Large intestine (tissue), 3 donors: ENCODE data around the gene ZNF783. TPM values are rescaled to one million over a fixed set of nuclear protein-coding genes. Genes with fewer than 3 reads are reported as not detected.
"Not testable (repeated sequence)": the region's sequence is repeated elsewhere in the genome, so short reads cannot be mapped to it uniquely, and the experiment has no call there.

Experiments used
- DNase-seq, 2 donors: peaks; one replicate each; pipeline versions ENCODE4 v3.0.0 to v3.0.0-alpha.2; 2013
- H3K27ac ChIP-seq: one replicate; pipeline ENCODE4 v1.5.1; 2013; ENCODE audit warnings: low read length
- H3K27me3 ChIP-seq: 2 replicates; pipeline ENCODE4 v1.6.1; 2013; ENCODE audit warnings: low read length; ENCODE audit not compliant: control insufficient read depth, insufficient read depth
- H3K36me3 ChIP-seq: 2 replicates; pipeline ENCODE4 v1.6.1; 2013; ENCODE audit warnings: low read length; ENCODE audit not compliant: control insufficient read depth, insufficient read depth
- H3K4me1 ChIP-seq: one replicate; pipeline ENCODE4 v1.6.1; 2013; ENCODE audit warnings: low read length; ENCODE audit not compliant: control insufficient read depth, insufficient read depth
- H3K4me3 ChIP-seq: one replicate; pipeline ENCODE4 v1.5.1; 2013; ENCODE audit warnings: low read length
- H3K9me3 ChIP-seq: one replicate; pipeline ENCODE4 v1.6.1; 2013; ENCODE audit warnings: mild to moderate bottlenecking, low read depth, low read length, moderate library complexity; ENCODE audit not compliant: control insufficient read depth
- WGBS: methylation state at CpG from one replicate; pipeline ENCODE4 v1.1.5; 2013; ENCODE audit warnings: low lambda C conversion rate; ENCODE audit not compliant: insufficient coverage; 5-methylcytosine and 5-hydroxymethylcytosine counted together
- polyA plus RNA-seq: library from polyadenylated mRNA; unstranded; fragments of 120-200 nt; gene quantifications from one replicate; pipeline ENCODE4 v1.2.1, GENCODE V29; 2013

The ZNF783 gene
- polyA plus RNA-seq, 1 donor: 12.1 TPM

DNA sequence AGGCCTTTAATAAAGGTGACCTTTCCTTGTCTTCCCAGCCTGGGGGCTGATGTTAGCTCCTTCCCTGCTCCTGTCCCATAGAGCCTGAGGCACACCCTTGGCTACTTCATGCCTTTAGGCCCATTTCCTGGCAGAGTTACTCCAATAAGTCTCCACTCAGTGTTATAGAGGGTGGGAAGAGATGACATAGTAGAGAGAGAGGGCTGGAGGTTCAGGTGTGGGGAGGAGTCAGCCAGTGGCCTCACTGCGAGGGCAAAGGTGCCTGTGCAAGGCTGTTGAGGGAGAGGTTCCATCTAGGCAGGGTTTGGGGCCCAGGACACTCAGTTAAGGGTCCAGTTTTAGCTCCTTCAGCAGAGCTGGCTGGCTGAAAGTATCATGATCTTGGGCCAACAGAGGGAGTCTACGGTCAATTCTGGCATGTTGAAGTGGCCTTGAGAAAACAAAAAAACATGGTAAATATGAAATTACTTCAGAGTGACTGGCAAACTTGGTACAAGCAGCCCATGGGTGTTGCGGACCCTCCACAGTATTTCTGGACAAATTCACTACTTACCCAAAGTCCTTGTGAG is 67.9 kb downstream of the ZNF783 start:
- H3K36me3 ChIP-seq: no peaks in the 10 kb centered on the region
- peak; percentile 72 to 77 for DNase-seq
- peaks cover 3% of the 10 kb centered on the region for H3K9me3 ChIP-seq
- H3K4me3 ChIP-seq: no peak overlapping the region
- peaks cover 18% of the 10 kb centered on the region for H3K4me1 ChIP-seq
- H3K27ac ChIP-seq: peak overlapping the region; percentile 75
- no CpG with 5 or more reads among the region's 3 CpGs for WGBS
- no peaks in the 10 kb centered on the region for H3K27me3 ChIP-seq

DNA sequence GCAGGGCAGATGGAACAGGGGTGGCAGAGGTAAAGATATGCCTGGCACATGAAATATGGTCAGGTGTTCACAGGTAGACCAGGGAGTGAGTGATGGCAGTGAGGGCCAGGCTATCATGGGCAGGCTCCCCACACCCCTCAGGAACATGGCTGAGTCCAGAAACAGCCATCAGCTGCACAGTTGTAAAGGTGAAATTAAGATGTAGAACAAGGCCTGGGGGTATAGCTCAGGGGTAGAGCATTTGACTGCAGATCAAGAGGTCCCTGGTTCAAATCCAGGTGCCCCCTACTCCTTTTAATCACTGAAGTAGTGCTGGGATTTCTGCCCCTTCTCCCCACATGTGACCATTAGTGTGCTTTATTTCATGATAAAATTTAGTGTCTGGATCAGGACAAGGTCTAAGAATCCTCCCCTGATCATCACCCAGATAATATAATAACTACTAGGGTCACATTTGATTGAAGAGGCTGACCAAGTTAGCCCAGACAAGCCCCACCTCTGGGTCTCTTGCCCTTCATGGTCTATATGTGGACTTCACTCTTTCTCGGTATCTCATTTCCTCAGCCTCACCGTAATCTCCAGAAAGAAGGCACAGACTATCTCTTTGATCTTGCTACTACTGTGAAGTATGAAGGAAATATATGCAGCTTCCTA is 69.0 kb downstream of the ZNF783 start:
- H3K36me3 ChIP-seq: no peaks in the 10 kb centered on the region
- peak; percentile 26 for DNase-seq
- H3K4me3 ChIP-seq: no peak overlapping the region
- H3K27ac ChIP-seq: peak overlapping the region; percentile 75
- peaks cover 3% of the 10 kb centered on the region for H3K9me3 ChIP-seq
- H3K27me3 ChIP-seq: no peaks in the 10 kb centered on the region
- WGBS: no CpG with 5 or more reads among the region's 2 CpGs
- H3K4me1 ChIP-seq: peaks cover 18% of the 10 kb centered on the region

DNA sequence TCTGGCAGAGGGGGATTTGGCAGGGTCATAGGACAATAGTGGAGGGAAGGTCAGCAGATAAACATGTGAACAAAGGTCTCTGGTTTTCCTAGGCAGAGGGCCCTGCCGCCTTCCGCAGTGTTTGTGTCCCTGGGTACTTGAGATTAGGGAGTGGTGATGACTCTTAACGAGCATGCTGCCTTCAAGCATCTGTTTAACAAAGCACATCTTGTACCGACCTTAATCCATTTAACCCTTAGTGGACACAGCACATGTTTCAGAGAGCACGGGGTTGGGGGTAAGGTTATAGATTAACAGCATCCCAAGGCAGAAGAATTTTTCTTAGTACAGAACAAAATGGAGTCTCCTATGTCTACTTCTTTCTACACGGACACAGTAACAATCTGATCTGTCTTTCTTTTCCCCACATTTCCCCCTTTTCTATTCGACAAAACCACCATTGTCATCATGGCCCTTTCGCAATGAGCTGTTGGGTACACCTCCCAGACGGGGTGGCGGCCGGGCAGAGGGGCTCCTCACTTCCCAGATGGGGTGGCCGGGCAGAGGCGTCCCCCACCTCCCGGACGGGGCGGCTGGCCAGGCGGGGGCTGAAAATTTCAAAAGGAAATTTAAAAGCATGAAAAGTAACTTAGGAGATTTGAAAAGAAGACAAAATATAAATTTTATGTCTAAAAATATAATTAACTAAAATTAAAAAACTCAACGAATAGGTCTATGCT is 70.8 kb downstream of the ZNF783 start:
- 86% methylated on average over 1 of the region's 18 CpGs for WGBS
- H3K9me3 ChIP-seq, DNase-seq, H3K4me3 ChIP-seq, H3K27ac ChIP-seq, H3K36me3 ChIP-seq, H3K27me3 ChIP-seq: not testable (repeated sequence)
- H3K4me1 ChIP-seq: peaks cover 18% of the 10 kb centered on the region

DNA sequence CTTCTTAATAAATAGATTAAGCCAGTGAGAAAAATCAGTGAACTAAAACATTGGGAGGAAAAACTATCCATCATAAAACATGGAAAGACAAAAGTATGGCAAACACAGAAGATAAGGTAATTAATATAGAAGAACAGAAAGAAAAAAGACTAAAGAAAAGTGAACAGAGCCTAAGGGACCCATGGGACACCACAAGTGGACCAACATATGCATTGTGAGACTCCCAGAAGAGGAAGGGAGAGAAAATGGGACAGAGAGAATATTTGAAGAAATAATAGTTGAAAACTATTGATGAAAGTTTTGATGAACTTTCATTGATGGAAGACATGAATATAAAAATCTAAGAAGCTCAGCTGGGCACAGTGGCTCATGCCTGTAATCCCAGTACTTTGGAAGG is 71.3 kb downstream of the ZNF783 start:
- H3K36me3 ChIP-seq: no peaks in the 10 kb centered on the region
- H3K9me3 ChIP-seq: peaks cover 3% of the 10 kb centered on the region
- no peak for DNase-seq
- peaks cover 18% of the 10 kb centered on the region for H3K4me1 ChIP-seq
- no peaks in the 10 kb centered on the region for H3K27me3 ChIP-seq
- no peak overlapping the region for H3K4me3 ChIP-seq
- no peak overlapping the region for H3K27ac ChIP-seq

DNA sequence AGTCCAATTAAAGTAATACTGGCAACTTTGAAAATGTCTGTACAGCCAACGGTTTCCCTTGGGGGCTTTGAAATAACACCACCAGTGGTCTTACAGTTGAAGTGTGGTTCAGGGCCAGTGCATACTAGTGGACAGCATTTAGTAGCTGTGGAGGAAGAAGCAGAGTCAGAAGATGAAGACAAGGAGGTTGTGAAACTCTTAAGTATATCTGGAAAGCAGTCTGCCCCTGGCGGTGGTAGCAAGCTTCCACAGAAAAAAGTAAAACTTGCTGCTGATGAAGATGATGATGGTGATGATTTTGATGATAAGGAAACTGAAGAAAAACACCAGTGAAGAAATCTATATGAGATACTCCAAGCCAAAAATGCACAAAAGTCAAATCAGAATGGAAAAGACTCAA is 72.2 kb downstream of the ZNF783 start:
- H3K4me3 ChIP-seq: no peak overlapping the region
- H3K27me3 ChIP-seq: no peaks in the 10 kb centered on the region
- WGBS: 78% methylated on average over 1 of the region's 2 CpGs
- H3K36me3 ChIP-seq: no peaks in the 10 kb centered on the region
- H3K9me3 ChIP-seq: peaks cover 3% of the 10 kb centered on the region
- H3K4me1 ChIP-seq: peaks cover 15% of the 10 kb centered on the region
- no peak overlapping the region for H3K27ac ChIP-seq
- DNase-seq: no peak

Other genes with a start within 250 kb of the ZNF783 start
- 134 TPM for gene PDIA4, start 233.7 kb upstream of the ZNF783 start, polyA plus RNA-seq
- 8.5 TPM for gene ZNF786, start 171.5 kb upstream of the ZNF783 start, polyA plus RNA-seq
- gene ZNF425, start 135.9 kb upstream of the ZNF783 start, polyA plus RNA-seq: 4.3 TPM
- gene ZNF398, start 114.7 kb upstream of the ZNF783 start, polyA plus RNA-seq: 11.1 TPM
- 25.1 TPM for gene ZNF282, start 66.7 kb upstream of the ZNF783 start, polyA plus RNA-seq
- 14.0 TPM for gene ZNF212, start 22.5 kb upstream of the ZNF783 start, polyA plus RNA-seq
- gene ZNF777, start 198.9 kb downstream of the ZNF783 start, polyA plus RNA-seq: 10.2 TPM
- 13.1 TPM for gene ZNF746, start 235.6 kb downstream of the ZNF783 start, polyA plus RNA-seq